Colonic mucosa (tissue), 4 donors: ENCODE data around the gene CSPG5. TPM values are rescaled to one million over a fixed set of nuclear protein-coding genes. Genes with fewer than 3 reads are reported as not detected.

ENCODE experiments used
- DNase-seq: peaks from one replicate; pipeline ENCODE4 v3.0.0-alpha.2; 2020
- H3K27ac ChIP-seq: fragments of 200-600 bp; one replicate; pipeline ENCODE4 v1.8.0; 2021
- H3K27me3 ChIP-seq: fragments of 200-600 bp; one replicate; pipeline ENCODE4 v1.8.0; 2021
- H3K36me3 ChIP-seq: fragments of 200-600 bp; one replicate; pipeline ENCODE4 v1.8.0; 2021
- H3K4me1 ChIP-seq: fragments of 200-600 bp; one replicate; pipeline ENCODE4 v1.8.0; 2021; ENCODE audit warnings: mild to moderate bottlenecking
- H3K4me3 ChIP-seq: fragments of 200-600 bp; one replicate; pipeline ENCODE4 v1.8.0; 2021
- H3K9ac ChIP-seq, 2 donors: one replicate each; pipeline ENCODE4 v1.7.0; 2013; ENCODE audit warnings: control low read depth in 2 of 2, low read depth in 2 of 2, low read length in 2 of 2
- H3K9me3 ChIP-seq: fragments of 200-600 bp; one replicate; pipeline ENCODE4 v1.8.0; 2021
- CTCF ChIP-seq: fragments of 200-600 bp; IDR thresholded peaks from one replicate; pipeline ENCODE4 v1.8.0; 2022; ENCODE audit warnings: antibody characterized with exemption, mild to moderate bottlenecking
- intact Hi-C: fragments of 100-400 bp; cut with DNase I; formaldehyde crosslinking; loops from one replicate; pipeline ENCODE4 v1.14.1; 2022
- total RNA-seq, 2 donors: library from RNA; stranded (reverse); fragmentation: NEBNext Ultra II Directional in 1 of 2; extraction: Animal tissue kit (Norgen Biotek cat#: 25700) in 1 of 2; gene quantifications; one replicate each; pipeline ENCODE4 v1.2.1, GENCODE V29; 2021
- donor health status: healthy.
- donor health status: DM: no; HTN: no; CAD: no.
- donor health status: DM: no; HTN: no; CAD: no.

Gene CSPG5
- total RNA-seq, 2 donors from 2014 or later: 0.66 to 0.74 TPM

GRCh38 chr3:47568901-47569300 is 9.8 kb downstream of the CSPG5 start:
- DNase-seq: no peak
- Histone ChIP-seq H3K4me1 (no peaks in the 10 kb centered on the region), H3K27me3 (no peaks in the 10 kb centered on the region), H3K27ac (no peak overlapping the region), H3K9me3 (no peaks in the 10 kb centered on the region), H3K4me3 (no peak overlapping the region), H3K36me3 (no peaks in the 10 kb centered on the region), H3K9ac (no peak overlapping the region)
- no peak for TF ChIP-seq CTCF
- intact Hi-C loops: no loop called here

GRCh38 chr3:47567149-47567548 is 11.5 kb downstream of the CSPG5 start:
- H3K9me3 ChIP-seq: no peaks in the 10 kb centered on the region
- H3K27me3 ChIP-seq: no peaks in the 10 kb centered on the region
- TF ChIP-seq CTCF: no peak
- H3K9ac ChIP-seq: no peak overlapping the region
- H3K36me3 ChIP-seq: no peaks in the 10 kb centered on the region
- DNase-seq: no peak
- no peaks in the 10 kb centered on the region for H3K4me1 ChIP-seq
- H3K27ac ChIP-seq: no peak overlapping the region
- no peak overlapping the region for H3K4me3 ChIP-seq
- intact Hi-C loops: no loop called here

- Histone ChIP-seq H3K27ac (no peak overlapping the region), H3K36me3 (no peaks in the 10 kb centered on the region), H3K9me3 (no peaks in the 10 kb centered on the region), H3K4me1 (no peaks in the 10 kb centered on the region), H3K27me3 (no peaks in the 10 kb centered on the region), H3K9ac (no peak overlapping the region), H3K4me3 (no peak overlapping the region)
- TF ChIP-seq CTCF: no peak
- intact Hi-C loops: no loop called here
- no peak for DNase-seq
Observed at GRCh38 chr3:47566667-47567066, 12.0 kb downstream of the CSPG5 start.

GRCh38 chr3:47565734-47566550 is 12.7 kb downstream of the CSPG5 start:
- intact Hi-C loops: no loop called here
- no peaks in the 10 kb centered on the region for H3K36me3 ChIP-seq
- no peak for DNase-seq

GRCh38 chr3:47556351-47556750 is 22.3 kb downstream of the CSPG5 start:
- TF ChIP-seq CTCF: no peak
- Histone ChIP-seq H3K27ac (no peak overlapping the region), H3K27me3 (no peaks in the 10 kb centered on the region), H3K36me3 (no peaks in the 10 kb centered on the region), H3K4me3 (no peak overlapping the region), H3K9ac (no peak overlapping the region), H3K9me3 (no peaks in the 10 kb centered on the region), H3K4me1 (no peaks in the 10 kb centered on the region)
- DNase-seq: no peak
- intact Hi-C loops: no loop called here

More at GRCh38 chr3:47565734-47566550, 12.7 kb downstream of the CSPG5 start:
- Histone ChIP-seq H3K4me3 (no peak overlapping the region), H3K27me3 (no peaks in the 10 kb centered on the region), H3K9me3 (no peaks in the 10 kb centered on the region), H3K27ac (no peak overlapping the region), H3K4me1 (no peaks in the 10 kb centered on the region), H3K9ac (no peak overlapping the region)
- no peak for TF ChIP-seq CTCF
